T47D (cell line): ENCODE measurements around the gene GALNTL6.

Experiments used
- DNase-seq, 2 experiments: peaks; one replicate each; pipeline versions ENCODE4 v3.0.0 to v3.0.0-alpha.2; 2011 to 2012; ENCODE audit warnings: low read depth in 1 of 2, low spot score in 1 of 2
- JUND ChIP-seq: IDR thresholded peaks from 2 replicates; pipeline ENCODE4 v1.6.1; 2012; ENCODE audit warnings: low read depth
- in situ Hi-C: cut with HindIII; loops from 2 replicates; pipeline ENCODE4 v1.10.0; 2016; ENCODE audit warnings: low sequenced_read_pairs, low pct_unique_long_range_greater_than_20kb

GALNTL6 gene

DNA sequence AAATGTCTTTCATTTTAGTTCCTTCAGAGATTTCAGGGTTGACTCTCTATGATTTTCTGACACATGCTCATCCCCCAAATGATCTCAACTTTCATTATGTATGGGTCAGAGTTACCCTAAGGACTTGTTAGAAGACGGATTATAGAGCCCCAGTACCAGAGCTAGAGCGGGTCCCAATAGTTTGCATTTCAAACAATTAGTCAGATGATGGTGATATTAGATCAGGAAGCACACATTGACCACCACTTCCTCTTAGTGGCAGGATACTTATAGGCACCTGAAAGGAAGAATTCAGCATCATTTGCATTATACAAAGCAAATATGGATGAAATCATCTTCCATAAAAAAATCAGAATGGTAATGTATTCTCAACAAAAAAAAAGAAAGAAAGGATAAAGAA is 106.1 kb downstream of the GALNTL6 start:
- in situ Hi-C loops, result no loop called here
- no peak for DNase-seq
- TF ChIP-seq JUND, result no peak

DNA sequence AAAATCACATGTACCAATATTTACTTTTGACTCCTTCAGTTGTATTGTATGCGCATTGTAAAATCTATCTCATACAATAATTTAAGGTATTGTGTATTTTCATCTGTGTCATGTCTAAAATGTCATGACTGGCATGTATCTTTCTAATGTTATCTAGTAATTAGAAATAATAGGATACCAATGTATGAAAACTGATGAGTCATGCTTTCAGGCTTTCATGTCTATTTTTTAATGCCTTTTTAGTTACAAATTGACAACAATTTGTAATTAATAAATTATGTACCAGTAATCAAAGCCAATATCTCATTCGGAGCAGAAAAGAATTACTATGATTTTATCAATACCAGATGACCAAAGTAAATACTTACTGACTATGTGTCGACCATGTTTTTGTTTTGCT is 107.7 kb downstream of the GALNTL6 start:
- no peak for TF ChIP-seq JUND
- no peak for DNase-seq
- in situ Hi-C loops, result no loop called here

DNA sequence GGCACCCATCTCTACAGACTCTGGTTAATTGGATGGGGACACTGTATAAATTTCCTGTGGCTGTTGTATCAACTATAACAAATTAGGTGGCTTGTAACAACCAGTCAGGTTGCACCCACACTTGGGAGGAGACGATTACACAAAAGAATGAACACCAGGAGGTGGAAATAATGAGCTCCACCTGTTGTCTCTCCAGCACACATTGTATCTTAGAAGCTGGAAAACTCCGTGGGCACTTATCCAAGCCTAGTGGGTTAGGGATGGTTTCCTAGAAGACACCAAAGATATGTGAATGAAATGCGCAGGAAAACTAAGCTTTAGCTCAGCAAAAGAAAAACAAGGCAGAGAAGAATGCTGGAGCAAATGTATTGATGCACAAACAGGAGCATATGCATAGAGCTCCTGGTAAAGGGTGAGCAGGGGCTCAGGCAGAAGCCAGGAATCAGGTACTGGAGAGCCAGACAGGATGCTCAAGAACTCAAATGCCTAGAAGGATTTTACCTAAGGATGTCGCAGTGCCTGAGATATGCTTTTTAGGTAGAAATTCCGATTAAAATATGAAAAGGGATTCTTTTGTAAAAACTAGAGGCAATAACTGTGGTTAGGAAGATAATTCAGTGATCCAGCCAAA is 111.7 kb downstream of the GALNTL6 start:
- DNase-seq, result peak in 1 of 2 experiments; percentile 4
- no peak for TF ChIP-seq JUND
- in situ Hi-C loops, result no loop called here

DNA sequence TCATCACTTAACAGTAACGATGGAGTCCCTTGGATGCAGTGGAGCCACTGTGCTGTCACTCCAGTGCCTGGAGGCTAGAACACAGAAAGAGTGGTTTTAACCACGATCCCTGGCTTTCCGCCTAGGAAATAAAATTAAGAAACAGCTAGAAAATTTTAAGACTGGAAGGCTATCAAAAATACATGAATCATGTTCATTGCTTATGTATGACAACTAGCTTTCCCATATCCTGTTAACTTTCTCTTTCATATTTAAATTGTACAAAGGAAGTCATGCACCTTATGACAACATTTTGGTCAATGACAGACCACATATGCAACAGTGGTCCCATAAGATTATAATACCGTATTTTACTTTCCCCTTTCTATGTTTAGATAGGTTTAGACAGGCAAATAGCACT is 115.1 kb downstream of the GALNTL6 start:
- no peak for DNase-seq
- in situ Hi-C loops, result no loop called here
- TF ChIP-seq JUND, result no peak

DNA sequence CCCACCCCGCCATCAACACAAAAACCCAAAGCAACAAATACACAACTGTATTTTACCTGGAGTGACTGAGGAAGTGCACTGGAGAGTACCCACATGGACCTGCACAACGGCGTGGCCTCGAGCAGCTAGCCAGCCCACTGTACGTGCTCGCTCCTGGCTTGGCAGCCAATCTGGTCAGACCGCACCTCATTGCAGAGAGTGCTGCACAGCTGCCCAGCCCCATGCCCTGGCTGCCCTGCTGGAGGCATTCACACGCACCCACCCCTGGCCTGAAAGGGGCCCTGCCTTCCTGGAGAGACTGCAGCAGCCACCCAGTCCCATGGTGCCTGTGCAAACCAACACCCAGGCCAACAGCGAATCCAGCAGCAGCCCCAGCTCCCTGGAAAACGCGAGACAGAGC is 116.3 kb downstream of the GALNTL6 start:
- no peak for TF ChIP-seq JUND
- no peak for DNase-seq
- in situ Hi-C loops, result no loop called here

DNA sequence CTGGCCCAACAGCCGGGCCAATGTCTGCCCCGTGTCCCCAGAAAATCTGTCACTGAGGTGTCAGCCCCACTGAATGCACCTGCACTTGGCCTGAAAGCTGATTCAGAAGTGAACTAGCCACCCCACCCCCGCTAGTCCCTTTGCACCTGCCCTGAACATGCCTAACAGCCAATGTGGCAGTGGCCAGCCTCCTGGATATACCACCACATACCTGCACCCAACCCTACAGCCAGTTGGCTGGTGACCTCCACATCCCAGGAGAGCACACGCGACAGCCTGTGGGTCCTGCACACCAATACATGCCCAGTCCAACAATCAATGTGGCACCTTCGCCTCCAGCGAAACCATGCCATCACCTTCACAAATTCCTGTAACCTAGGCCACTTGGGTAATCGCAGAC is 116.7 kb downstream of the GALNTL6 start:
- TF ChIP-seq JUND, result no peak
- in situ Hi-C loops, result no loop called here
- DNase-seq, result no peak

DNA sequence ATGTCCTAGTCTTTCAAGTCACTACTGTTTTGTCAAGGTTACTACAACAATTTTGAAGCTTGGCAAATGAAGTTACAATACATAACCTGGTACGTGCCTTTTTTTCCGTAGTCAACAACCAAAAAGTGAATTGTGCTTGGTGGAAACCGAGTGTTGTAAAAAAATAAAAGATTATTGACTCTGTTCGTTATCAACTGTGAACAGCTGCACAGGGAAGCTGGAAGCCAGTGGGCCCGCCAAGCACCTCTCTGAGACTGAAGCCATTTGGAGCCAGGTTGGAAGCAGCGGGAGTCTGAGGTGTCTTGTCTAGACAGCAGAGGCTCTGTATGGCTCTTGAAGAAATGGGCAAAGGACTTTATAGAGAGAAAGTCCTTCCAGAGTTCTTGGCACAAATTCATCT is 119.0 kb downstream of the GALNTL6 start:
- in situ Hi-C loops, result no loop called here

DNA sequence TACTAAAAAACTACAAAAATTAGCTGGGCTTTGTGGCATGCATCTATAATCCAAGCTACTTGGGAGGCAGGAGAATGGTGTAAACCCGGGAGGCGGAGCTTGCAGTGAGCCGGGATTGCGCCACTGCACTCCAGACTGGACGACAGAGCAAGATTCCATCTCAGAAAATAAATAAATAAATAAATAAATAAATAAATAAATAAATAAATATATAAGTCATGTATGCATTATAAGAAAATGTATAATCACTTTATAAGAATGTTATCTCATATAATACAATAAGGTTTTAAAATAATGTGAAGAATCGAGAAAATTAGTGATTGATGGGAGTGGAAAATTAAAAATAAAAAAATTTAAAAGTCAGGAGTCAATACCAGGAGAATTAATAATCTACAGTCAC is 127.5 kb downstream of the GALNTL6 start:
- in situ Hi-C loops, result no loop called here
- no peak for TF ChIP-seq JUND
- no peak for DNase-seq

More for the DNA sequence above, 119.0 kb downstream of the GALNTL6 start:
- DNase-seq, result no peak
- no peak for TF ChIP-seq JUND

DNA sequence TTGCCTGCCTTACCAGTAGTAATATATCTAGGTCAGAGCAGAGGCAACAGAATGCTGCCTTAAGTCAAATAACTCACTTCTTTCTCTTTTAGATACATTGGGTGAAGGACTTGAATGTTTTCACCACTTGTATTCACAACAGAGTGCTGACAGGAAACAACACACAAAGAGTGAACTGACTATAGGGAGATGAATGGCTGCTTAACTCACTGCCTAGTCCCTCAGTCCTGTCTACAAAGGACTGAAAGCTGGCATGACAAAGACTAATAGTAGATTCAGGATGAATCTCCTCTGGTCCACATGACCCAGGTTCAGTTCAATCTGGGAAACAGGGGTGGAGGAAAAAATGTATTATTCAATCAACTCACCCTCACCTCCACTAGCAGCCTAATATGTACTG is 134.2 kb downstream of the GALNTL6 start:
- no peak for TF ChIP-seq JUND
- no peak for DNase-seq
- in situ Hi-C loops, result no loop called here

DNA sequence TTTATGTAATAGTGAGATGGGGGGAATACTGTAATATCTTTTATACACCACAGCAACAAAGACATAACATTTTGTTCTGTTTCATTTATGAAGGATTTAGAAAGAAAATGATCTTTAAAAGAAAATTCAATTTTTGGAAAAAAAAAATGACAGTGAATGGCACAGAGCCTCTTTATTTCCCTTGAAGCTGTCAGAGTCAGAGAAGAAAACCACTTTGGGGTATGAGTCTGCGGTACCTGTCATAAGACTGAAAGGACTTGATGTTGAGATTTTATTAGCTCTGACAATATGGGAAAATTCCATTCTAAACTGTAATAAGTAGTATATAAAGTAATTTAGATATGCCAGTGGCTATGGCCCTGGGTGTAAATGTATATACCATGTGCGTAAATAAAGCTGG is 134.8 kb downstream of the GALNTL6 start:
- TF ChIP-seq JUND, result no peak
- in situ Hi-C loops, result no loop called here
- no peak for DNase-seq

DNA sequence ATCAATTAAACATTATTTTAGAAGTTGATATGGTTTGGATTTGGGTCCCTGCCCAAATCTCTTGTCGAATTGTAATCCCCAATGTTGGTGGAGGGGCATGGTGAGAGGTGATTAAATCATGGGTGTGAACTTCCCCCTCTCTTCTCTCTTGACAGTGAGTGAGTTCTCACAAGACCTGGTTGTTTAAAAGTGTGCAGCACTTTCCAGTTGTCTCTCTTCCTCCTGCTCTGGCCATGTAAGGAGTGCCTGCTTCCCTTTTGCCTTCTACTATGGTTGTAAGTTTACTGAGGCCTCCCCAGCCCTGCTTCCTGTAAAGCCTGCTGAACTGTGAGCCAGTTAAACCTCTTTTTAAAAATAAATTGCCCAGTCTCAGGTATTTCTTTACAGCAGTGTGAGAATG is 141.4 kb downstream of the GALNTL6 start:
- no peak for TF ChIP-seq JUND
- no peak for DNase-seq
- in situ Hi-C loops, result no loop called here

DNA sequence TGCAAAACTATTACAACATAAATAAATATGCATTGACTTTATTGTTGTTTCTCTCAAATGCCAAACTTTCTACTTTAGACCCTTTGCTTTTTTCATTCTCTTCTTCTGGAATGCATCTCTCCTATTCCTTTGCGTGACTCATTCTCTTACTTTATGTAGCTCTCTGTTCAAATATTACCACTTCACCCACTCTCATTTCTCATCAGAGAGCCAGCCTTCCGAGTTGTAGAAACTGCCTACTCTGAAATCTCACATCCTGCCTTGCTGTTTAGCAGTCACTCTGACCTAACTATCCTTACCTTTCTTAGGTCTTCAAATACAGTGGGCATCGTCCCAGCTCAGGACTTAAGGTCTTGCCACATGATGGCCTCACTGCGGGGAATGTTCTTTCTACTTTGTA is 143.5 kb downstream of the GALNTL6 start:
- no peak for TF ChIP-seq JUND
- no peak for DNase-seq
- in situ Hi-C loops, result no loop called here

DNA sequence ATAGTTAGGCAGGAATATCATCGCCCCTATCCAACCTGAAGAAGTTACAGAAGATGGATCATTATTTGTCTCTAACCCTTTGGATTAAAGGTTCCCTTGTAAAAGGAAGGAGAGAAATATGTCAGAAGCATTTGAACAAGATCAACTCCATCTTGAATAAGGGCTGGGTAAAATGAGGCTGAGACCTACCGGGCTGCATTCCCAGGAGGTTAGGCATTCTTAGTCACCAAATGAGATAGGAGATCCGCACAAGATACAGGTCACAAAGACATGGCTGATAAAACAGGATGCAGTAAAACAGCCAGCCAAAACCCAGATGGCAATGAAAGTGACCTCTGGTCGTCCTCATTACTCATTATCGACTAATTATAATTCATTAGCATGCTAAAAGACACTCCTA is 148.9 kb downstream of the GALNTL6 start:
- TF ChIP-seq JUND, result no peak

DNA sequence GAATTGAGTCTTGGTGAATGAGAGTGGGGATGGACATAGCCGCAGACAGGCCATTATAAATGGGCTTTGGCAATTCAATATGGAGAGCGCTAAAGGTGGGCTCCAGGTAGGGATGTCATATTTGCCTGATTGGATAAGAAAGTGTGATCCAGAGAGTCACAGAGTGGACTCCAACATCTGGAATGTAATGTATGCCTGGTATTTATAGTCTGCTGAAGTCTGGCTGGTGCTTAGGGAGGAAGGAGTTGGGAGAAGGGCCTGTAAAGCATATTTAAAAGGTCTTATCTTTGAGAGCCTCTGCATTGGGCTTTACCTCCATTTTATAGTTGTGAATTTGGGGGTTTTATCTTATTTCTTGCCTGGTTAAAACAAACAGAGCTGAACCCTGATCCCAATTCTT is 153.2 kb downstream of the GALNTL6 start:
- no peak for DNase-seq
- TF ChIP-seq JUND, result no peak
- in situ Hi-C loops, result no loop called here

More for the DNA sequence above, 148.9 kb downstream of the GALNTL6 start:
- in situ Hi-C loops, result no loop called here
- no peak for DNase-seq
